Measurements from ENCODE around the gene LAX1. TPM values are rescaled to one million over a fixed set of nuclear protein-coding genes. Genes with fewer than 3 reads are reported as not detected.

Gene LAX1
- total and polyA plus RNA-seq, 2 of the 4 experiments (the other 2 are of a cell fraction) = 0.03 TPM; not detected in 1

DNA sequence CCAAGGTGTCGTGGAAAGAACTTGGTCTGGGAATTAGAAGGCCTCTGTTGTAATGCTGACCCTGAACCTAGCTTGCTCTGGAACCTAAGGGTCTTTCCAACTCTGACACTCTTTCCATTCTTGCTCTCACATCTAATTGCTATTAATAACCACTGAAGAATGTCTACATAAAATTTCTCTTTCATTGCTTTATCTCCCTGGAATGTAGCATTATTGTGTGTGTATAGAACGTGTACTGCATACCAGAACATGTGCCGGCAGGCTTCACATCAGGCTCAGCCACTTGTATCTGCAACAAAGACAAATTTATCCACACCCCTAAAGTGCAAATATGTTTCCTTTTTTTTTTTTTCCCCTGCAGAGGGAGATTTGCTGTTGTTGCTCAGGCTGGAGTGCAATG, 13.9 kb upstream of the LAX1 start:
- Histone ChIP-seq H3K9me3 (ENCODE audit: control insufficient read depth, insufficient read depth, low read length) (no peaks in the 10 kb centered on the region), H4K20me1 (ENCODE audit: insufficient read depth, low read length) (no peaks in the 10 kb centered on the region), H3K4ac (ENCODE audit: low read depth, low read length) (no peak overlapping the region), H2BK15ac (ENCODE audit: low read depth, low read length) (no peak overlapping the region), H3K9me1 (ENCODE audit: insufficient read depth, low read length) (no peaks in the 10 kb centered on the region), H4K8ac (ENCODE audit: low read depth in 2 of 2, low read length in 2 of 2) (no peak overlapping the region), H2BK20ac (ENCODE audit: low read depth, low read length) (no peak overlapping the region), H4K5ac (ENCODE audit: low read depth, low read length) (no peak overlapping the region), H3K79me1 (ENCODE audit: low read depth in 1 of 2, low read length in 2 of 2) (no peaks in the 10 kb centered on the region), H3K36me3 (ENCODE audit: control insufficient read depth, insufficient read depth, low read length) (no peaks in the 10 kb centered on the region), H3K14ac (replicated peaks; ENCODE audit: low read depth, low read length) (0 out of 2 replicates have a peak overlapping the region, but pooled peaks have one; percentile 17), H2AFZ (replicated peaks; ENCODE audit: low read length, poor library complexity) (no peak overlapping the region), H3K27ac (ENCODE audit: insufficient read depth, low read length) (no peak overlapping the region), H3K4me3 (ENCODE audit: insufficient read depth, low read depth, low read length) (no peak overlapping the region), H3K18ac (ENCODE audit: low read depth, low read length) (no peak overlapping the region), H3K4me1 (ENCODE audit: control insufficient read depth, insufficient read depth, low read length) (peaks cover 4% of the 10 kb centered on the region), H2AK5ac (ENCODE audit: low read depth, low read length) (no peak overlapping the region), H3K4me2 (ENCODE audit: low read depth, low read length) (peak overlapping the region; percentile 30; the same call in 1 of the 2 replicates), H3K23ac (ENCODE audit: low read depth, low read length) (peak overlapping the region; percentile 1; the same call in 1 of the 2 replicates), H4K91ac (ENCODE audit: insufficient read depth, low read depth, low read length) (no peak overlapping the region), H2AK9ac (replicated peaks; ENCODE audit: low read depth, low read length, poor library complexity) (no peak overlapping the region), H3K56ac (ENCODE audit: extremely low read depth, insufficient read depth, low read length) (no peak overlapping the region), H3K27me3 (ENCODE audit: control insufficient read depth, insufficient read depth, low read length) (no peaks in the 10 kb centered on the region), H2BK5ac (ENCODE audit: low read depth, low read length, poor library complexity, severe bottlenecking) (peak overlapping the region; percentile 43), H3K9ac (ENCODE audit: low read depth, low read length) (no peak overlapping the region), H2BK120ac (ENCODE audit: low read depth, low read length) (no peak overlapping the region)
- DNase-seq (peak; percentile 82), ATAC-seq (ENCODE audit: low read depth) (peak; percentile 89)
- in situ Hi-C loops (cut with MboI; ENCODE audit: low sequenced_read_pairs) (no loop called here), intact Hi-C loops (cut with micrococcal nuclease) (loop anchor here (1.0 kb wide), 1 partner anchor 44 kb away; the partner anchor contains the start of genes ZBED6 and ZC3H11A), dilution Hi-C loops (cut with HindIII; ENCODE audit: low sequenced_read_pairs, unreplicated experiment) (no loop called here)
- TF ChIP-seq FOS (IDR thresholded peaks at IDR 0.05; ENCODE audit: low read depth, low read length) = no peak
- TF ChIP-seq NFE2L2 (IDR thresholded peaks at IDR 0.05; ENCODE audit: low read depth, low read length) = no peak
- TF ChIP-seq SMC3 (IDR thresholded peaks at IDR 0.05; ENCODE audit: low read depth, low read length) = no peak
- no peak for TF ChIP-seq CHD1 (IDR thresholded peaks at IDR 0.05; ENCODE audit: low read depth, low read length)
- TF ChIP-seq RCOR1 (IDR thresholded peaks at IDR 0.05; ENCODE audit: insufficient replicate concordance, low read length) = no peak
- TF ChIP-seq CEBPB (IDR thresholded peaks at IDR 0.05; ENCODE audit: low read depth, low read length) = peak; percentile 24; the same call in 1 of the 2 replicates
- TF ChIP-seq, protein P1, sequence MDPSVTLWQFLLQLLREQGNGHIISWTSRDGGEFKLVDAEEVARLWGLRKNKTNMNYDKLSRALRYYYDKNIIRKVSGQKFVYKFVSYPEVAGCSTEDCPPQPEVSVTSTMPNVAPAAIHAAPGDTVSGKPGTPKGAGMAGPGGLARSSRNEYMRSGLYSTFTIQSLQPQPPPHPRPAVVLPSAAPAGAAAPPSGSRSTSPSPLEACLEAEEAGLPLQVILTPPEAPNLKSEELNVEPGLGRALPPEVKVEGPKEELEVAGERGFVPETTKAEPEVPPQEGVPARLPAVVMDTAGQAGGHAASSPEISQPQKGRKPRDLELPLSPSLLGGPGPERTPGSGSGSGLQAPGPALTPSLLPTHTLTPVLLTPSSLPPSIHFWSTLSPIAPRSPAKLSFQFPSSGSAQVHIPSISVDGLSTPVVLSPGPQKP (IDR thresholded peaks at IDR 0.05; ENCODE audit: borderline replicate concordance, low read depth, low read length) = no peak
- TF ChIP-seq, protein P2, sequence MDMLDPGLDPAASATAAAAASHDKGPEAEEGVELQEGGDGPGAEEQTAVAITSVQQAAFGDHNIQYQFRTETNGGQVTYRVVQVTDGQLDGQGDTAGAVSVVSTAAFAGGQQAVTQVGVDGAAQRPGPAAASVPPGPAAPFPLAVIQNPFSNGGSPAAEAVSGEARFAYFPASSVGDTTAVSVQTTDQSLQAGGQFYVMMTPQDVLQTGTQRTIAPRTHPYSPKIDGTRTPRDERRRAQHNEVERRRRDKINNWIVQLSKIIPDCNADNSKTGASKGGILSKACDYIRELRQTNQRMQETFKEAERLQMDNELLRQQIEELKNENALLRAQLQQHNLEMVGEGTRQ (IDR thresholded peaks at IDR 0.05; ENCODE audit: low read depth, low read length) = no peak; the same call in 1 of the 2 replicates
- TF ChIP-seq POLR2A (IDR thresholded peaks at IDR 0.05; ENCODE audit: low read depth, low read length) = no peak
- no peak for TF ChIP-seq MAFK (IDR thresholded peaks at IDR 0.05; ENCODE audit: low read depth, low read length)
- no peak for TF ChIP-seq RFX5 (IDR thresholded peaks at IDR 0.05; ENCODE audit: low read depth, low read length)
- peak; percentile 43; the same call in 1 of the 2 replicates for TF ChIP-seq MXI1 (IDR thresholded peaks at IDR 0.05; ENCODE audit: borderline replicate concordance, low read depth, low read length)
- no peak for TF ChIP-seq MAZ (IDR thresholded peaks at IDR 0.05; ENCODE audit: borderline replicate concordance, low read depth, low read length)
- TF ChIP-seq, protein P3, sequence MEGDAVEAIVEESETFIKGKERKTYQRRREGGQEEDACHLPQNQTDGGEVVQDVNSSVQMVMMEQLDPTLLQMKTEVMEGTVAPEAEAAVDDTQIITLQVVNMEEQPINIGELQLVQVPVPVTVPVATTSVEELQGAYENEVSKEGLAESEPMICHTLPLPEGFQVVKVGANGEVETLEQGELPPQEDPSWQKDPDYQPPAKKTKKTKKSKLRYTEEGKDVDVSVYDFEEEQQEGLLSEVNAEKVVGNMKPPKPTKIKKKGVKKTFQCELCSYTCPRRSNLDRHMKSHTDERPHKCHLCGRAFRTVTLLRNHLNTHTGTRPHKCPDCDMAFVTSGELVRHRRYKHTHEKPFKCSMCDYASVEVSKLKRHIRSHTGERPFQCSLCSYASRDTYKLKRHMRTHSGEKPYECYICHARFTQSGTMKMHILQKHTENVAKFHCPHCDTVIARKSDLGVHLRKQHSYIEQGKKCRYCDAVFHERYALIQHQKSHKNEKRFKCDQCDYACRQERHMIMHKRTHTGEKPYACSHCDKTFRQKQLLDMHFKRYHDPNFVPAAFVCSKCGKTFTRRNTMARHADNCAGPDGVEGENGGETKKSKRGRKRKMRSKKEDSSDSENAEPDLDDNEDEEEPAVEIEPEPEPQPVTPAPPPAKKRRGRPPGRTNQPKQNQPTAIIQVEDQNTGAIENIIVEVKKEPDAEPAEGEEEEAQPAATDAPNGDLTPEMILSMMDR (conservative IDR thresholded peaks at IDR 0.05; ENCODE audit: low read depth, low read length) = 0 out of 2 replicates have a peak, but pooled peaks have one; percentile 8
- TF ChIP-seq RAD21 (IDR thresholded peaks at IDR 0.05; ENCODE audit: low read length) = no peak
- TF ChIP-seq BHLHE40 (IDR thresholded peaks at IDR 0.05; ENCODE audit: low read depth, low read length) = peak; percentile 92
- no TSS peak for BruUV-seq (replicated peaks)
- ChIA-PET CTCF (no interaction called here), POLR2A (ENCODE audit: unreplicated experiment) (no interaction called here)
- no CpG with 5 or more reads among the region's 3 CpGs for WGBS, 2 experiments (ENCODE audit: extremely low coverage in 2 of 2, insufficient read length in 1 of 2)
